ENCODE measurements around the gene ACSM6. TPM values are rescaled to one million over a fixed set of nuclear protein-coding genes. Genes with fewer than 3 reads are reported as not detected.

ACSM6 gene
- total and polyA plus RNA-seq, 2 of the 8 experiments (the other 6 are each of a cell fraction or from before 2014, with no cell fraction given): 0.33 TPM; not detected in 1

DNA sequence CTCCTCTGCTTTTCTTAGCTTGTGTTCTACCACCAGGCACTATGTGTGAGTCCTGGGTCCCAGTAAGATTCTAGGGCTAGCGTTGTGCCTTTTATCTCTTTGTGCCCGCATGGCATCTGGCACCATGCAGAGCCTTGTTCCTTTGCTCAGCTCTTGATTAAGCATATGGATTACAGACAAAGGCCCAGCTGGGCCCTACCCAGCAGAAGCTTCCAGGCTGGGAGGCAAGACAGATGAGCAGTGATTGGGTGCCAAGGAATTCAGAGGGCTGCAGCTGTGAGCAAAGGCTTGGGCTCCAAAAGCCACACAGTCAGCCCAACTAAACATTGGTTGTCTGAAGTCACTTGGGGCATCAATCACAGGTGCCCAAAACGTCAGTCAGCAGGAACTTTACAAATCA is 2.0 kb downstream of the ACSM6 start (continued):
- TF ChIP-seq SRF (IDR thresholded peaks at IDR 0.05; ENCODE audit: low read depth, low read length) (no peak), RAD21 (IDR thresholded peaks at IDR 0.05 in 1 of 2, conservative IDR thresholded peaks at IDR 0.05 in 1 of 2; ENCODE audit: low read depth in 2 of 2, low read length in 2 of 2) (0 out of 4 replicates have a peak, but pooled peaks of 1 of the 2 experiments have one; percentile 9), GTF2F1 (IDR thresholded peaks at IDR 0.05; ENCODE audit: borderline replicate concordance, low read depth, low read length) (no peak), TEAD4 (IDR thresholded peaks at IDR 0.05; ENCODE audit: low read depth, low read length) (peak; percentile 61), HDAC2 (IDR thresholded peaks at IDR 0.05; ENCODE audit: borderline replicate concordance in 1 of 2, low read depth in 2 of 2, low read length in 2 of 2) (peak in 1 of 2 experiments; percentile 84; a peak in 1 of 4 replicates), POLR2A (IDR thresholded peaks at IDR 0.05; ENCODE audit: control extremely low read depth in 1 of 2, low read depth in 2 of 2, low read length in 2 of 2) (no peak), TAF1 (IDR thresholded peaks at IDR 0.05; ENCODE audit: low read depth, low read length) (no peak), SAP30 (IDR thresholded peaks at IDR 0.05; ENCODE audit: insufficient read depth, insufficient replicate concordance, low read length) (no peak), MAFK (IDR thresholded peaks at IDR 0.05; ENCODE audit: low read depth, low read length) (no peak)
- TF ChIP-seq, protein P1, sequence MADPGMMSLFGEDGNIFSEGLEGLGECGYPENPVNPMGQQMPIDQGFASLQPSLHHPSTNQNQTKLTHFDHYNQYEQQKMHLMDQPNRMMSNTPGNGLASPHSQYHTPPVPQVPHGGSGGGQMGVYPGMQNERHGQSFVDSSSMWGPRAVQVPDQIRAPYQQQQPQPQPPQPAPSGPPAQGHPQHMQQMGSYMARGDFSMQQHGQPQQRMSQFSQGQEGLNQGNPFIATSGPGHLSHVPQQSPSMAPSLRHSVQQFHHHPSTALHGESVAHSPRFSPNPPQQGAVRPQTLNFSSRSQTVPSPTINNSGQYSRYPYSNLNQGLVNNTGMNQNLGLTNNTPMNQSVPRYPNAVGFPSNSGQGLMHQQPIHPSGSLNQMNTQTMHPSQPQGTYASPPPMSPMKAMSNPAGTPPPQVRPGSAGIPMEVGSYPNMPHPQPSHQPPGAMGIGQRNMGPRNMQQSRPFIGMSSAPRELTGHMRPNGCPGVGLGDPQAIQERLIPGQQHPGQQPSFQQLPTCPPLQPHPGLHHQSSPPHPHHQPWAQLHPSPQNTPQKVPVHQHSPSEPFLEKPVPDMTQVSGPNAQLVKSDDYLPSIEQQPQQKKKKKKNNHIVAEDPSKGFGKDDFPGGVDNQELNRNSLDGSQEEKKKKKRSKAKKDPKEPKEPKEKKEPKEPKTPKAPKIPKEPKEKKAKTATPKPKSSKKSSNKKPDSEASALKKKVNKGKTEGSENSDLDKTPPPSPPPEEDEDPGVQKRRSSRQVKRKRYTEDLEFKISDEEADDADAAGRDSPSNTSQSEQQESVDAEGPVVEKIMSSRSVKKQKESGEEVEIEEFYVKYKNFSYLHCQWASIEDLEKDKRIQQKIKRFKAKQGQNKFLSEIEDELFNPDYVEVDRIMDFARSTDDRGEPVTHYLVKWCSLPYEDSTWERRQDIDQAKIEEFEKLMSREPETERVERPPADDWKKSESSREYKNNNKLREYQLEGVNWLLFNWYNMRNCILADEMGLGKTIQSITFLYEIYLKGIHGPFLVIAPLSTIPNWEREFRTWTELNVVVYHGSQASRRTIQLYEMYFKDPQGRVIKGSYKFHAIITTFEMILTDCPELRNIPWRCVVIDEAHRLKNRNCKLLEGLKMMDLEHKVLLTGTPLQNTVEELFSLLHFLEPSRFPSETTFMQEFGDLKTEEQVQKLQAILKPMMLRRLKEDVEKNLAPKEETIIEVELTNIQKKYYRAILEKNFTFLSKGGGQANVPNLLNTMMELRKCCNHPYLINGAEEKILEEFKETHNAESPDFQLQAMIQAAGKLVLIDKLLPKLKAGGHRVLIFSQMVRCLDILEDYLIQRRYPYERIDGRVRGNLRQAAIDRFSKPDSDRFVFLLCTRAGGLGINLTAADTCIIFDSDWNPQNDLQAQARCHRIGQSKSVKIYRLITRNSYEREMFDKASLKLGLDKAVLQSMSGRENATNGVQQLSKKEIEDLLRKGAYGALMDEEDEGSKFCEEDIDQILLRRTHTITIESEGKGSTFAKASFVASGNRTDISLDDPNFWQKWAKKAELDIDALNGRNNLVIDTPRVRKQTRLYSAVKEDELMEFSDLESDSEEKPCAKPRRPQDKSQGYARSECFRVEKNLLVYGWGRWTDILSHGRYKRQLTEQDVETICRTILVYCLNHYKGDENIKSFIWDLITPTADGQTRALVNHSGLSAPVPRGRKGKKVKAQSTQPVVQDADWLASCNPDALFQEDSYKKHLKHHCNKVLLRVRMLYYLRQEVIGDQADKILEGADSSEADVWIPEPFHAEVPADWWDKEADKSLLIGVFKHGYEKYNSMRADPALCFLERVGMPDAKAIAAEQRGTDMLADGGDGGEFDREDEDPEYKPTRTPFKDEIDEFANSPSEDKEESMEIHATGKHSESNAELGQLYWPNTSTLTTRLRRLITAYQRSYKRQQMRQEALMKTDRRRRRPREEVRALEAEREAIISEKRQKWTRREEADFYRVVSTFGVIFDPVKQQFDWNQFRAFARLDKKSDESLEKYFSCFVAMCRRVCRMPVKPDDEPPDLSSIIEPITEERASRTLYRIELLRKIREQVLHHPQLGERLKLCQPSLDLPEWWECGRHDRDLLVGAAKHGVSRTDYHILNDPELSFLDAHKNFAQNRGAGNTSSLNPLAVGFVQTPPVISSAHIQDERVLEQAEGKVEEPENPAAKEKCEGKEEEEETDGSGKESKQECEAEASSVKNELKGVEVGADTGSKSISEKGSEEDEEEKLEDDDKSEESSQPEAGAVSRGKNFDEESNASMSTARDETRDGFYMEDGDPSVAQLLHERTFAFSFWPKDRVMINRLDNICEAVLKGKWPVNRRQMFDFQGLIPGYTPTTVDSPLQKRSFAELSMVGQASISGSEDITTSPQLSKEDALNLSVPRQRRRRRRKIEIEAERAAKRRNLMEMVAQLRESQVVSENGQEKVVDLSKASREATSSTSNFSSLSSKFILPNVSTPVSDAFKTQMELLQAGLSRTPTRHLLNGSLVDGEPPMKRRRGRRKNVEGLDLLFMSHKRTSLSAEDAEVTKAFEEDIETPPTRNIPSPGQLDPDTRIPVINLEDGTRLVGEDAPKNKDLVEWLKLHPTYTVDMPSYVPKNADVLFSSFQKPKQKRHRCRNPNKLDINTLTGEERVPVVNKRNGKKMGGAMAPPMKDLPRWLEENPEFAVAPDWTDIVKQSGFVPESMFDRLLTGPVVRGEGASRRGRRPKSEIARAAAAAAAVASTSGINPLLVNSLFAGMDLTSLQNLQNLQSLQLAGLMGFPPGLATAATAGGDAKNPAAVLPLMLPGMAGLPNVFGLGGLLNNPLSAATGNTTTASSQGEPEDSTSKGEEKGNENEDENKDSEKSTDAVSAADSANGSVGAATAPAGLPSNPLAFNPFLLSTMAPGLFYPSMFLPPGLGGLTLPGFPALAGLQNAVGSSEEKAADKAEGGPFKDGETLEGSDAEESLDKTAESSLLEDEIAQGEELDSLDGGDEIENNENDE (IDR thresholded peaks at IDR 0.05; ENCODE audit: insufficient replicate concordance, low read length): no peak

Data from H1 (cell line).